Psoas muscle (tissue), 8 donors: ENCODE results near the gene MBD3L4. TPM values are rescaled to one million over a fixed set of nuclear protein-coding genes. Genes with fewer than 3 reads are reported as not detected.

Source experiments
- ATAC-seq, 4 donors: fragments of 200-7000 bp; cut with Tn5 transposase; one replicate each; pipeline ENCODE4 v1.9.1; 2020; ENCODE audit warnings: moderate library complexity in 3 of 4, mild to moderate bottlenecking in 2 of 4
- DNase-seq, 2 donors: peaks; one replicate each; pipeline ENCODE4 v3.0.0-alpha.2; 2020
- H3K27ac ChIP-seq: fragments of 200-600 bp; one replicate; pipeline ENCODE4 v1.8.0; 2022
- H3K27me3 ChIP-seq, 3 donors: fragments of 200-600 bp in 1 of 3; one replicate each; pipeline versions ENCODE4 v1.6.1 to v1.8.0; 2013 to 2022; ENCODE audit warnings: low read length in 2 of 3, mild to moderate bottlenecking in 2 of 3, moderate library complexity in 1 of 3; ENCODE audit not compliant: insufficient read depth in 3 of 3
- H3K36me3 ChIP-seq, 2 donors: fragments of 200-600 bp in 1 of 2; one replicate each; pipeline versions ENCODE4 v1.6.1 to v1.8.0; 2013 to 2022; ENCODE audit warnings: low read depth in 1 of 2, mild to moderate bottlenecking in 1 of 2, moderate library complexity in 1 of 2; ENCODE audit not compliant: insufficient read depth in 1 of 2
- H3K4me1 ChIP-seq: fragments of 200-600 bp; one replicate; pipeline ENCODE4 v1.8.0; 2022
- H3K4me3 ChIP-seq: fragments of 200-600 bp; one replicate; pipeline ENCODE4 v1.8.0; 2022; ENCODE audit warnings: mild to moderate bottlenecking
- H3K9me3 ChIP-seq: fragments of 200-600 bp; one replicate; pipeline ENCODE4 v1.8.0; 2022
- WGBS, 3 donors: extraction: QIAGEN DNeasy Blood & Tissue Kit; methylation state at CpG; one replicate each; pipeline versions ENCODE4 v1.1.6 to v1.1.7; 2013; 5-methylcytosine and 5-hydroxymethylcytosine counted together
- intact Hi-C, 2 donors: fragments of 100-400 bp; cut with DNase I; formaldehyde crosslinking; loops; one replicate each; pipeline versions ENCODE4 v1.11.0 to v1.14.2; 2022
- polyA plus RNA-seq, 3 donors: library from polyadenylated mRNA; stranded (reverse); fragments of 200-250 nt; gene quantifications; one replicate each; pipeline ENCODE4 v1.2.3, GENCODE V29; 2013
- total RNA-seq, 4 donors: library from RNA; stranded (reverse); fragmentation: NEBNext Ultra II Directional in 2 of 4; extraction: Animal tissue kit (Norgen Biotek cat#: 25700) in 2 of 4; gene quantifications; one replicate each; pipeline versions ENCODE4 v1.2.1 to v1.2.4, GENCODE V29; 2021 to 2023
- TF ChIP-seq, protein P1 (sequence below): fragments of 200-600 bp; IDR thresholded peaks from one replicate; pipeline ENCODE4 v1.8.0; 2022; ENCODE audit warnings: antibody characterized with exemption
- donor health status: healthy with polysubstance abuse.
- donor health status: DM: no; HTN: no; CAD: no; lungs with moderate emphysema.
- donor health status: Bipolar disorder and iron deficiency.
- donor health status: healthy.
- donor health status: DM: yes; HTN: yes; CAD: no.
- donor health status: DM: no; HTN: no; CAD: no.
- donor health status: DM: no; HTN: no; CAD: no.
- donor health status: DM: yes; HTN: yes; CAD: no.

The MBD3L4 gene
- total and polyA plus RNA-seq, 7 donors = not detected

DNA sequence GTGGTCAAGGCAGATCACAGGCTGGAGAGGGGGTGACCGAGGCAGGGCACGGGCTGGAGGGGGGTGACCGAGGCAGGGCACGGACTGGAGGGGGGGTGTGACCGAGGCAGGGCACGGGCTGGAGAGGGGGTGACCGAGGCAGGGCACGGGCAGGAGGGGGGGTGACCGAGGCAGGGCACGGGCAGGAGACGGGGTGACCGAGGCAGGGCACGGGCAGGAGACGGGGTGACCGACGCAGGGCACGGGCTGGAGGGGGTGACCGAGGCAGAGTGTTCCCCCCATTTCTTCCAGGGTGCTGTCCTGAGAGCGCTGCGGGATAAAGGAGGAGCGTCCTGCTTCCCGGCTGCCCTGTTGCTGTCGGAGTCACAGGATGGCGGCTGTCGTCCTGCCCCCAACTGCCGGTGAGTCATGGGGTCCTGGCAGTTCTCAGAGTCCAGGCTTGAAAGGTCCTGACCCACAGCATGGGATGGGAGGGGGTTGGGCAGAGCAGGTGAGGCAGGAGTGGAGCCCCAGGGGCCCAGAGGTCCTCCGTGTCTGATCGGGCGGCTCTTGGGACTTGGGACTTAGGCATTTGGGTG, 34.8 kb upstream of the MBD3L4 start:
- no peak overlapping the region for H3K4me3 ChIP-seq
- peaks cover 29 to 93% of the 10 kb centered on the region in 2 donors for H3K36me3 ChIP-seq
- H3K27ac ChIP-seq = no peak overlapping the region
- peaks cover 7% of the 10 kb centered on the region for H3K4me1 ChIP-seq
- no peak for ATAC-seq
- intact Hi-C loops = loop anchor here in 1 of 2 donors (10.0 kb wide), 1 partner anchor 1760 kb away; the partner anchor contains the start of genes MBD3L1 and ZNF558
- DNase-seq = no peak
- TF ChIP-seq, protein P1, sequence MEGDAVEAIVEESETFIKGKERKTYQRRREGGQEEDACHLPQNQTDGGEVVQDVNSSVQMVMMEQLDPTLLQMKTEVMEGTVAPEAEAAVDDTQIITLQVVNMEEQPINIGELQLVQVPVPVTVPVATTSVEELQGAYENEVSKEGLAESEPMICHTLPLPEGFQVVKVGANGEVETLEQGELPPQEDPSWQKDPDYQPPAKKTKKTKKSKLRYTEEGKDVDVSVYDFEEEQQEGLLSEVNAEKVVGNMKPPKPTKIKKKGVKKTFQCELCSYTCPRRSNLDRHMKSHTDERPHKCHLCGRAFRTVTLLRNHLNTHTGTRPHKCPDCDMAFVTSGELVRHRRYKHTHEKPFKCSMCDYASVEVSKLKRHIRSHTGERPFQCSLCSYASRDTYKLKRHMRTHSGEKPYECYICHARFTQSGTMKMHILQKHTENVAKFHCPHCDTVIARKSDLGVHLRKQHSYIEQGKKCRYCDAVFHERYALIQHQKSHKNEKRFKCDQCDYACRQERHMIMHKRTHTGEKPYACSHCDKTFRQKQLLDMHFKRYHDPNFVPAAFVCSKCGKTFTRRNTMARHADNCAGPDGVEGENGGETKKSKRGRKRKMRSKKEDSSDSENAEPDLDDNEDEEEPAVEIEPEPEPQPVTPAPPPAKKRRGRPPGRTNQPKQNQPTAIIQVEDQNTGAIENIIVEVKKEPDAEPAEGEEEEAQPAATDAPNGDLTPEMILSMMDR = no peak
- no peaks in the 10 kb centered on the region for H3K27me3 ChIP-seq
- WGBS, 3 donors = 97 to 99% (median 98%) methylated on average over 22 to 29 of the region's 29 CpGs
- H3K9me3 ChIP-seq = peaks cover 27% of the 10 kb centered on the region

DNA sequence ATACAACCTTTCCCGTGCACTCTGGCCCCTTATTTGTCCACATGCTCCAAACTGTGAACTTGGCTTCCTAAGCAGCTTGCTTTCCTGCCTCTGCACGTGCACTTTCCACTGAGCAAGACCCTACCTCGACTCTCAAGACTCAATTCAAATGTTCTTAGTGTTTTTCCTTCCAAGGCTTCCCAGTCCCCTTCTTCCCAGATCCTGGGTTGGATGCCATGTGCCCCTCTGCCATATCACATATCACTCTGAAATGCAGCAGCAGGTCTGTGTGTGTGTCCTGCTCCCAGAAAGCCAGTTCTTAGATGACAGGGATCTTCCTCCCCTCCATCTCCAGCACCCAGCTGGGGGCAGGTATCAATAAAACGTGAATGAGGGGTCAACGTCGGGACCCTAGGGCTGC, 32.6 kb upstream of the MBD3L4 start:
- intact Hi-C loops = loop anchor here in 1 of 2 donors (10.0 kb wide), 1 partner anchor 1762 kb away; the partner anchor contains the start of genes MBD3L1 and ZNF558
- Histone ChIP-seq H3K9me3 (peaks cover 5% of the 10 kb centered on the region), H3K27ac (no peak overlapping the region), H3K4me1 (peaks cover 7% of the 10 kb centered on the region), H3K36me3 (peaks cover 18 to 71% of the 10 kb centered on the region in 2 donors), H3K4me3 (no peak overlapping the region), H3K27me3 (no peaks in the 10 kb centered on the region)
- DNase-seq (no peak), ATAC-seq (no peak)
- TF ChIP-seq, protein P1 = no peak
- WGBS, 3 donors = 93 to 95% (median 95%) methylated on average over 6 of the region's 6 CpGs

DNA sequence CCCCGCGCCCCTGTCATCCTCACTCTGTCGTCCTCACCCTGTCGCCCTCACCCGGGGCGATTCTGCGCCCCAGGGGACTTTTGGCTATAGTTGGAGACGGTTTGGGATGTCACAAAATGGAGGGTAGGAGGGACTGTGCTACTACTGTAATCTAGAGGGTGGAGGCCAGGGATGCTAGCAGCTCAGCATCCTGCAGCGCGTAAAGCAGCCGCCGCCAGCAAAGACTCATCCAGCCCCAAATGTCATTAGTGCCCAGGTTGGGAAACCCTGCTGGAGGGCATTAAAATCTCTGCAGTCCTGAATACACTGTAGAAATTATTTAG, 29.9 kb upstream of the MBD3L4 start:
- DNase-seq = no peak
- no peaks in the 10 kb centered on the region for H3K9me3 ChIP-seq
- peak overlapping the region; percentile 100 for H3K4me3 ChIP-seq
- intact Hi-C loops = loop anchor here (10.0 kb wide), 1 partner anchor 1765 kb away; the partner anchor contains the start of genes MBD3L1 (in 2 of the 2) and ZNF558 (in 2 of the 2)
- 0 to 1% (median 1%) methylated on average over 12 of the region's 12 CpGs for WGBS, 3 donors
- TF ChIP-seq, protein P1 = no peak
- peak in 1 of 4 donors; percentile 21 for ATAC-seq
- peaks cover 7% of the 10 kb centered on the region for H3K4me1 ChIP-seq
- peaks cover 10 to 44% of the 10 kb centered on the region in 2 donors for H3K36me3 ChIP-seq
- peak overlapping the region; percentile 90 for H3K27ac ChIP-seq
- no peaks in the 10 kb centered on the region for H3K27me3 ChIP-seq

DNA sequence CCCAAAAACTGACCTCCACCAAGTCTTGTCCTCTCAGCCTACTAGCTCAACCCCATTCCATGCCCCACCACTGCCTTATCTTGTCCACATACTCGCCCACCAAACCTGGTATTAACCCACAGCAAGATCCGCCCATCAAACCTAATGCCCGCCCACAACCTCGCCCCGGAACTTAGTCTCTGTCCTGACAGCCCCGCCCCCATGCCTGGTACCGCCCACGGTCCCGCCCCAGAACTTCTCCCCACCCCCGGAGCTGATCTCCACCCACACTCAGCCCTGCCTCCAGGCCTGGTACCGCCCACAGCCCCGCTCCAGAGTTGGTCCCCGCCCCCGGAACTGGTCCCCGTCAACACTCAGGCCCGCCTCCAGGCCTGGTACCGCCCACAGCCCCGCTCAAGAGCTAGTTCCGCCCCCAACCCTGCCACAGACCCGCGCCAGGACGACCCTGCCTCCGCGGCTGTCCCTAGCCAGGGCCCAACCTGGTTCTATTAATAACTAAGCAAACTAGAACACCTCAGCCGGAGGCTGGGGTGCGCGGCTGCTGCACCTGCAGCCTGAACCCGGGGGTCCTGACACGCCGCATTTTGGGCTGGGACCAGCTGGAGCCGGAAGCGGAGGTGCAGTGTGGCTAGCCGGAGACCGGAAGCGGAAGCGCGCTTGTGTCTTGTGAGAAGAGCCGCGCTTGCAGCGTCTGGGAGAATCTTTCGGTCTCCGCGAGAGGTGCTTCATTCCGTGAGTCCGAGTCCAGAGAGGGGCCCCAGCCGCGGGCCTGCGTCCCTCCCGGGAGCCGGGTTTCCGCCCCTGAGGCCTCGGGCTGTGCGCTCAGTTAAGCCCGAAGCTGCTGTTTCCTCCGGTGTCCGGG, 29.3 kb upstream of the MBD3L4 start, which contains the start of gene ZNF557:
Gene ZNF557, plus strand, starts transcription at position 662 of the 862 bp plus-strand sequence. CDS start 5,372 bp downstream, outside the sequence.
- no peaks in the 10 kb centered on the region for H3K9me3 ChIP-seq
- TF ChIP-seq, protein P1 = no peak
- peak within 1 kb of the TSS; percentile 100 for H3K4me3 ChIP-seq
- WGBS, 3 donors = 0 to 1% (median 1%) methylated on average over 50 to 56 of the region's 56 CpGs
- intact Hi-C loops = loop anchor here in 1 of 2 donors (10.0 kb wide), 1 partner anchor 1766 kb away; the partner anchor contains the start of genes MBD3L1 and ZNF558
- peak; percentile 100 for ATAC-seq
- H3K36me3 ChIP-seq = peaks cover 10 to 39% of the 10 kb centered on the region in 2 donors
- H3K4me1 ChIP-seq = peaks cover 7% of the 10 kb centered on the region
- H3K27ac ChIP-seq = peak within 1 kb of the TSS; percentile 90
- DNase-seq = peak; percentile 99
- H3K27me3 ChIP-seq = no peaks in the 10 kb centered on the region
